HL-60 (cell line): ENCODE data around the gene CHST9.

Source experiments
- DNase-seq, 2 experiments: peaks; one replicate each; pipeline ENCODE4 v3.0.0-alpha.2; 2010 to 2020; ENCODE audit warnings: low read depth in 1 of 2, low spot score in 1 of 2
- H3K27ac ChIP-seq: fragments of 250-450 bp; sonication (Bioruptor Pico); replicated peaks from 2 replicates; pipeline ENCODE4 v1.5.1; 2020; ENCODE audit warnings: mild to moderate bottlenecking, moderate library complexity
- H3K27me3 ChIP-seq: fragments of 250-450 bp; sonication (Bioruptor Pico); 2 replicates; pipeline ENCODE4 v1.5.1; 2021; ENCODE audit warnings: mild to moderate bottlenecking, moderate library complexity; ENCODE audit not compliant: insufficient read depth, poor library complexity, severe bottlenecking
- H3K4me3 ChIP-seq: replicated peaks from 2 replicates; pipeline ENCODE4 v1.5.1; 2011; ENCODE audit warnings: mild to moderate bottlenecking, control low read depth, low read length; ENCODE audit not compliant: insufficient read depth
- CTCF ChIP-seq: IDR thresholded peaks from one replicate; pipeline ENCODE4 v1.5.1; 2011; ENCODE audit warnings: low read length, control low read depth, inconsistent platforms; ENCODE audit not compliant: insufficient read depth
- GABPA ChIP-seq: IDR thresholded peaks from 2 replicates; pipeline ENCODE4 v1.6.1; 2012; ENCODE audit warnings: low read depth
- POLR2AphosphoS5 ChIP-seq: IDR thresholded peaks from 2 replicates; pipeline ENCODE4 v1.6.1; 2012; ENCODE audit warnings: low read depth
- REST ChIP-seq: IDR thresholded peaks from 2 replicates; pipeline ENCODE4 v1.6.1; 2012; ENCODE audit warnings: low read depth; ENCODE audit not compliant: insufficient replicate concordance
- SPI1 ChIP-seq: IDR thresholded peaks from 2 replicates; pipeline ENCODE4 v1.6.1; 2012; ENCODE audit warnings: low read depth, mild to moderate bottlenecking, borderline replicate concordance

The CHST9 gene

GRCh38 chr18:27061488-27062095 is 123.5 kb downstream of the CHST9 start:
- no peak for TF ChIP-seq SPI1
- DNase-seq = no peak
- H3K27me3 ChIP-seq = no peaks in the 10 kb centered on the region
- no peak overlapping the region for H3K27ac ChIP-seq
- no peak overlapping the region for H3K4me3 ChIP-seq

GRCh38 chr18:27057519-27058234 is 127.4 kb downstream of the CHST9 start:
- DNase-seq = no peak
- TF ChIP-seq GABPA (no peak), CTCF (no peak), POLR2AphosphoS5 (no peak), REST (no peak), SPI1 (no peak)
- H3K27ac ChIP-seq = no peak overlapping the region

GRCh38 chr18:27054926-27055325 is 130.2 kb downstream of the CHST9 start:
- TF ChIP-seq POLR2AphosphoS5 = no peak
- TF ChIP-seq REST = no peak
- no peak for TF ChIP-seq CTCF
- no peak for TF ChIP-seq SPI1
- no peak overlapping the region for H3K27ac ChIP-seq
- no peak for DNase-seq
- H3K27me3 ChIP-seq = no peaks in the 10 kb centered on the region
- H3K4me3 ChIP-seq = no peak overlapping the region

More at GRCh38 chr18:27057519-27058234, 127.4 kb downstream of the CHST9 start:
- no peaks in the 10 kb centered on the region for H3K27me3 ChIP-seq
- H3K4me3 ChIP-seq = no peak overlapping the region

- Histone ChIP-seq H3K4me3 (no peak overlapping the region), H3K27me3 (peaks cover 2% of the 10 kb centered on the region), H3K27ac (no peak overlapping the region)
- TF ChIP-seq GABPA = no peak
- no peak for TF ChIP-seq SPI1
- no peak for TF ChIP-seq POLR2AphosphoS5
- no peak for TF ChIP-seq REST
- TF ChIP-seq CTCF = no peak
- DNase-seq = no peak
Measured at GRCh38 chr18:27049969-27050368, 135.1 kb downstream of the CHST9 start.
